NCI-H1092 (cell line): ENCODE measurements around the gene GDPD4.

ENCODE experiments used
- DNase-seq: peaks from one replicate; lab custom pipeline; 2025; lab: John Stamatoyannopoulos, UW

GDPD4 gene

GRCh38 chr11:77294040-77294439, 7.4 kb downstream of the GDPD4 start:
- DNase-seq: no peak

GRCh38 chr11:77289737-77290136, 11.7 kb downstream of the GDPD4 start:
- DNase-seq: no peak

- DNase-seq: no peak
Observed at GRCh38 chr11:77287615-77288273, 13.7 kb downstream of the GDPD4 start.

- no peak for DNase-seq
Observed at GRCh38 chr11:77287136-77287535, 14.3 kb downstream of the GDPD4 start.

- no peak for DNase-seq
Observed at GRCh38 chr11:77284476-77285468, 16.7 kb downstream of the GDPD4 start.

- no peak for DNase-seq
Observed at GRCh38 chr11:77283101-77283500, 18.4 kb downstream of the GDPD4 start.

GRCh38 chr11:77278595-77279506, 22.6 kb downstream of the GDPD4 start:
- no peak for DNase-seq

GRCh38 chr11:77276271-77276670, 25.2 kb downstream of the GDPD4 start:
- no peak for DNase-seq

- DNase-seq: no peak
Observed at GRCh38 chr11:77270921-77271320, 30.6 kb downstream of the GDPD4 start.

GRCh38 chr11:77269484-77270123, 31.9 kb downstream of the GDPD4 start:
- DNase-seq: no peak

- no peak for DNase-seq
Observed at GRCh38 chr11:77267962-77268361, 33.5 kb downstream of the GDPD4 start.

- no peak for DNase-seq
Observed at GRCh38 chr11:77266766-77267165, 34.7 kb downstream of the GDPD4 start.

GRCh38 chr11:77262803-77263202, 38.7 kb downstream of the GDPD4 start:
- no peak for DNase-seq

- DNase-seq: no peak
Observed at GRCh38 chr11:77259641-77260040, 41.8 kb downstream of the GDPD4 start.

GRCh38 chr11:77253690-77254089, 47.8 kb downstream of the GDPD4 start:
- no peak for DNase-seq

- no peak for DNase-seq
Observed at GRCh38 chr11:77252555-77253270, 48.8 kb downstream of the GDPD4 start.

- no peak for DNase-seq
Observed at GRCh38 chr11:77250881-77251640, 50.4 kb downstream of the GDPD4 start.

GRCh38 chr11:77249427-77249826, 52.1 kb downstream of the GDPD4 start:
- DNase-seq: no peak

- DNase-seq: no peak
Observed at GRCh38 chr11:77244277-77245027, 57.0 kb downstream of the GDPD4 start.
